HCT116 (cell line): ENCODE measurements around the gene SLC25A4. TPM values are rescaled to one million over a fixed set of nuclear protein-coding genes. Genes with fewer than 3 reads are reported as not detected.
"Not testable (repeated sequence)": the region's sequence is repeated elsewhere in the genome, so short reads cannot be mapped to it uniquely, and the experiment has no call there.

Experiments used
- ATAC-seq: fragments of 200-7000 bp; cut with Tn5 transposase; 2 replicates; pipeline ENCODE4 v1.9.1; 2020; ENCODE audit warnings: mild to moderate bottlenecking, moderate library complexity
- BruUV-seq: library from RNA; stranded (reverse); fragments of 400-500 nt; replicated peaks from 2 replicates; lab custom pipeline; 2021; lab: Mats Ljungman, UMichigan
- CTCF ChIA-PET: fragments of 300-600 bp; sonication (Branson Sonifier 250); formaldehyde crosslinking; loops from one replicate; lab custom pipeline; 2021; ENCODE audit warnings: antibody characterized with exemption; lab: Charles Lee
- POLR2A ChIA-PET: fragments of 300-600, 350-600 bp; sonication (Branson Sonifier 250); formaldehyde crosslinking; loops from one replicate; lab custom pipeline; 2021; ENCODE audit warnings: antibody characterized with exemption; lab: Charles Lee
- RAD21 ChIA-PET, 2 experiments: fragments of 300-600 bp; sonication (Branson Sonifier 250); formaldehyde crosslinking; loops; one replicate each; lab custom pipeline; 2023; ENCODE audit warnings: low total read pairs in 2 of 2; ENCODE audit not compliant: uncharacterized antibody in 2 of 2, unreplicated experiment in 2 of 2, low non-redundant PET in 1 of 2; lab: Charles Lee
- DNase-seq: peaks from one replicate; pipeline ENCODE4 v3.0.0-alpha.2; 2010; ENCODE audit warnings: low read depth, low spot score
- H2AFZ ChIP-seq: fragments of 200-600 bp; shearing (Covaris generic), sonication (generic); 2 replicates; pipeline ENCODE4 v1.6.1; 2017; ENCODE audit warnings: low read depth, mixed run types, mixed read lengths, antibody characterized with exemption, low read length; ENCODE audit not compliant: poor library complexity, severe bottlenecking
- H3K27ac ChIP-seq: 2 replicates; pipeline ENCODE4 v1.5.1; 2012; ENCODE audit warnings: low read depth, low read length
- H3K27me3 ChIP-seq: fragments of 200-600 bp; sonication (generic); 2 replicates; pipeline ENCODE4 v1.6.1; 2016; ENCODE audit warnings: mixed run types, low read length, mixed read lengths; ENCODE audit not compliant: insufficient read depth
- H3K36me3 ChIP-seq, 2 experiments: fragments of 200-500 bp in 1 of 2; fragments of 200-600 bp in 1 of 2; sonication (Bioruptor generic) in 1 of 2; sonication (generic) in 1 of 2; 2 replicates each; pipeline versions ENCODE4 v1.5.1 to v1.6.1; 2014 to 2016; ENCODE audit warnings: low read length in 2 of 2, inconsistent platforms in 1 of 2, mixed read lengths in 1 of 2, mixed run types in 1 of 2; ENCODE audit not compliant: insufficient read depth in 2 of 2, control insufficient read depth in 1 of 2
- H3K4me1 ChIP-seq, 2 experiments: fragments of 200-600 bp in 1 of 2; sonication (generic) in 1 of 2; 2 replicates each; pipeline versions ENCODE4 v1.5.1 to v1.6.1; 2012 to 2017; ENCODE audit warnings: low read length in 2 of 2, inconsistent platforms in 1 of 2, mild to moderate bottlenecking in 1 of 2, mixed read lengths in 1 of 2, mixed run types in 1 of 2, moderate library complexity in 1 of 2; ENCODE audit not compliant: insufficient read depth in 2 of 2, control insufficient read depth in 1 of 2
- H3K4me2 ChIP-seq: fragments of 200-600 bp; sonication (generic); 2 replicates; pipeline ENCODE4 v1.6.1; 2017; ENCODE audit warnings: mixed run types, low read length, mixed read lengths
- H3K4me3 ChIP-seq, 2 experiments: fragments of 200-600 bp in 1 of 2; sonication (generic) in 1 of 2; replicated peaks in 1 of 2; 2 replicates each; pipeline ENCODE4 v1.5.1; 2011 to 2016; ENCODE audit warnings: low read length in 2 of 2, control low read depth in 1 of 2, low read depth in 1 of 2, mild to moderate bottlenecking in 1 of 2, mixed read lengths in 1 of 2, mixed run types in 1 of 2
- H3K79me2 ChIP-seq: fragments of 200-600 bp; sonication (generic); 2 replicates; pipeline ENCODE4 v1.6.1; 2017; ENCODE audit warnings: mild to moderate bottlenecking, mixed run types, low read length, moderate library complexity, mixed read lengths; ENCODE audit not compliant: insufficient read depth
- H3K9ac ChIP-seq: fragments of 200-600 bp; sonication (generic); 2 replicates; pipeline ENCODE4 v1.6.1; 2016; ENCODE audit warnings: low read length, mixed read lengths
- H3K9me2 ChIP-seq: fragments of 200-600 bp; sonication (generic), shearing (Covaris generic); 2 replicates; pipeline ENCODE4 v1.6.1; 2017; ENCODE audit warnings: mixed run types, mild to moderate bottlenecking, moderate library complexity; ENCODE audit not compliant: insufficient read depth
- H3K9me3 ChIP-seq, 2 experiments: fragments of 200-500 bp in 1 of 2; fragments of 200-600 bp in 1 of 2; sonication (Bioruptor generic) in 1 of 2; sonication (generic) in 1 of 2; 2 replicates each; pipeline ENCODE4 v1.6.1; 2014 to 2017; ENCODE audit warnings: low read length in 2 of 2, mixed read lengths in 2 of 2, inconsistent platforms in 1 of 2, low read depth in 1 of 2, mild to moderate bottlenecking in 1 of 2, mixed run types in 1 of 2, moderate library complexity in 1 of 2; ENCODE audit not compliant: control insufficient read depth in 1 of 2, insufficient read depth in 1 of 2
- H4K20me1 ChIP-seq: fragments of 200-600 bp; sonication (generic), shearing (Covaris generic); 2 replicates; pipeline ENCODE4 v1.6.1; 2017; ENCODE audit warnings: mixed run types, mild to moderate bottlenecking, moderate library complexity; ENCODE audit not compliant: insufficient read depth
- CBX3 ChIP-seq: IDR thresholded peaks from 2 replicates; pipeline ENCODE4 v1.6.1; 2012; ENCODE audit warnings: low read depth
- CEBPB ChIP-seq: IDR thresholded peaks from 2 replicates; pipeline ENCODE4 v1.6.1; 2012; ENCODE audit warnings: low read depth
- CTCF ChIP-seq, 3 experiments: fragments of 200-600 bp in 1 of 3; sonication (generic) in 1 of 3; IDR thresholded peaks in 2 of 3; conservative IDR thresholded peaks in 1 of 3; 2 replicates each; pipeline ENCODE4 v1.5.1; 2012 to 2017; ENCODE audit warnings: low read depth in 2 of 3, low read length in 2 of 3, antibody characterized with exemption in 1 of 3, borderline replicate concordance in 1 of 3, control low read depth in 1 of 3, mild to moderate bottlenecking in 1 of 3, mixed read lengths in 1 of 3, mixed run types in 1 of 3, moderate library complexity in 1 of 3; ENCODE audit not compliant: insufficient read depth in 1 of 3
- EZH2phosphoT487 ChIP-seq: fragments of 200-600 bp; IDR thresholded peaks from 2 replicates; pipeline ENCODE4 v1.6.1; 2018; ENCODE audit warnings: antibody characterized with exemption, borderline replicate concordance
- JUND ChIP-seq: IDR thresholded peaks from 2 replicates; pipeline ENCODE4 v1.6.1; 2012
- RAD21 ChIP-seq: IDR thresholded peaks from 2 replicates; pipeline ENCODE4 v1.6.1; 2012; ENCODE audit warnings: low read depth, mild to moderate bottlenecking
- SP1 ChIP-seq: IDR thresholded peaks from 2 replicates; pipeline ENCODE4 v1.6.1; 2012; ENCODE audit warnings: low read depth
- ZBTB33 ChIP-seq: IDR thresholded peaks from 2 replicates; pipeline ENCODE4 v1.6.1; 2011; ENCODE audit warnings: mild to moderate bottlenecking, low read length, moderate library complexity; ENCODE audit not compliant: insufficient replicate concordance; ENCODE audit errors: extremely low read depth
- intact Hi-C: fragments of 100-400 bp; cut with micrococcal nuclease; formaldehyde crosslinking; loops from 2 replicates; pipeline ENCODE4 v1.10.0; 2022
- total RNA-seq: library from RNA; stranded (reverse); gene quantifications from one replicate; pipeline ENCODE4 v1.2.1, GENCODE V29; 2021; ENCODE audit not compliant: unreplicated experiment

Gene SLC25A4
- total RNA-seq, 1 experiment from 2014 or later, result 27.9 TPM

- TF ChIP-seq ZBTB33 (no peak), EZH2phosphoT487 (no peak), CBX3 (0 out of 2 replicates have a peak, but pooled peaks have one; percentile 38), RAD21 (0 out of 2 replicates have a peak, but pooled peaks have one; percentile 5), CTCF (IDR thresholded peaks at IDR 0.05 in 2 of 3, conservative IDR thresholded peaks at IDR 0.05 in 1 of 3; ENCODE audit: borderline replicate concordance in 1 of 3, insufficient read depth in 1 of 3, low read depth in 2 of 3, low read length in 2 of 3) (no peak), CEBPB (peak; percentile 28; the same call in 1 of the 2 replicates), SP1 (peak; percentile 47), JUND (peak; percentile 66)
Observed at GRCh38 chr4:185196437-185196836, 53.4 kb downstream of the SLC25A4 start (continued).

GRCh38 chr4:185198189-185198588 is 55.1 kb downstream of the SLC25A4 start:
- RAD21 ChIA-PET, H4K20me1 ChIP-seq, BruUV-seq, H3K9me3 ChIP-seq, ATAC-seq, POLR2A ChIA-PET, H3K4me3 ChIP-seq, intact Hi-C loops, H2AFZ ChIP-seq, DNase-seq, H3K27me3 ChIP-seq, H3K9me2 ChIP-seq, H3K9ac ChIP-seq, H3K36me3 ChIP-seq: not testable (repeated sequence)
- peak overlapping the region; percentile 70 for H3K27ac ChIP-seq
- CTCF ChIA-PET, result interaction anchor here (1.0 kb wide), 1 partner anchor 14 kb away, joined by 3 read pairs; no protein-coding TSS in a partner anchor
- H3K4me1 ChIP-seq, result peaks cover 67 to 76% of the 10 kb centered on the region in 2 experiments
- H3K4me2 ChIP-seq, result peak overlapping the region; percentile 63
- H3K79me2 ChIP-seq, result peaks cover 83% of the 10 kb centered on the region

Other genes with a start within 250 kb of the SLC25A4 start
- not detected for gene HELT, start 124.8 kb upstream of the SLC25A4 start, total RNA-seq
- 57.7 TPM for gene CFAP97, start 60.7 kb downstream of the SLC25A4 start, total RNA-seq
- 20.9 TPM for gene SNX25, start 66.3 kb downstream of the SLC25A4 start, total RNA-seq